ENCODE measurements around the gene VNN1. TPM values are rescaled to one million over a fixed set of nuclear protein-coding genes. Genes with fewer than 3 reads are reported as not detected.

VNN1 gene
- 0.03 to 0.15 TPM (median 0.06 TPM) in 5 replicates for total RNA-seq (2022; extraction: Qiagen RNA extraction)

GRCh38 chr6:132713352-132714134, at the start of gene VNN1:
Gene VNN1 (minus strand): TSS chr6:132714055. CDS start chr6:132714035, 20 bp downstream.

GRCh38 chr6:132659082-132659481, 54.8 kb downstream of the VNN1 start, which contains the start of gene TAAR1:
Gene TAAR1 (minus strand): TSS chr6:132659182. CDS start chr6:132646003, 13,179 bp downstream.

Other genes with a start within 250 kb of the VNN1 start
- 17.8 to 26.8 TPM (median 22.9 TPM) in 5 replicates for gene STX7, start 200.9 kb downstream of the VNN1 start, total RNA-seq (2022; extraction: Qiagen RNA extraction)
- not detected in 5 replicates for gene TAAR9, start 175.8 kb downstream of the VNN1 start, total RNA-seq (2022; extraction: Qiagen RNA extraction)
- gene TAAR8, start 161.4 kb downstream of the VNN1 start, total RNA-seq (2022; extraction: Qiagen RNA extraction), result not detected in 5 replicates
- not detected in 5 replicates for gene TAAR6, start 143.7 kb downstream of the VNN1 start, total RNA-seq (2022; extraction: Qiagen RNA extraction)
- not detected in 5 replicates for gene TAAR5, start 124.3 kb downstream of the VNN1 start, total RNA-seq (2022; extraction: Qiagen RNA extraction)
- gene TAAR2, start 89.8 kb downstream of the VNN1 start, total RNA-seq (2022; extraction: Qiagen RNA extraction), result not detected in 5 replicates
- gene TAAR1, start 54.9 kb downstream of the VNN1 start, total RNA-seq (2022; extraction: Qiagen RNA extraction), result not detected in 5 replicates
- gene VNN2, start 43.8 kb upstream of the VNN1 start, total RNA-seq (2022; extraction: Qiagen RNA extraction), result not detected in 5 replicates
- gene SLC18B1, start 84.6 kb upstream of the VNN1 start, total RNA-seq (2022; extraction: Qiagen RNA extraction), result 4.1 to 5.8 TPM (median 4.6 TPM) in 5 replicates
- gene RPS12, start 100.5 kb upstream of the VNN1 start, total RNA-seq (2022; extraction: Qiagen RNA extraction), result 1,647 to 2,092 TPM (median 1,919 TPM) in 5 replicates

Data from A549 treated with Hydrocortisone at 1 μM for 4 hours (cell line).